Measurements from ENCODE around the gene GXYLT2.

- TF ChIP-seq CTCF (IDR thresholded peaks at IDR 0.05): no peak
- no peak for TF ChIP-seq POLR2A (IDR thresholded peaks at IDR 0.05)
- no peak for TF ChIP-seq POLR2AphosphoS5 (IDR thresholded peaks at IDR 0.05)
Measured at GRCh38 chr3:72949016-72949415, 61.2 kb downstream of the GXYLT2 start.
